IMR-90 (cell line): ENCODE measurements around the gene GLCCI1. TPM values are rescaled to one million over a fixed set of nuclear protein-coding genes. Genes with fewer than 3 reads are reported as not detected.

Experiments used
- ATAC-seq: fragments of 200-7000 bp; cut with Tn5 transposase; 2 replicates; pipeline ENCODE4 v1.9.1; 2020; ENCODE audit warnings: low read depth, mild to moderate bottlenecking, moderate library complexity
- BruUV-seq: library from RNA; stranded (reverse); fragments of 400-500 nt; replicated peaks from 2 replicates; lab custom pipeline; 2021; lab: Mats Ljungman, UMichigan
- CTCF ChIA-PET: fragments of 300-600 bp; formaldehyde crosslinking; extraction: SDS; loops from one replicate; lab custom pipeline; 2021; ENCODE audit warnings: antibody characterized with exemption; lab: Yijun Ruan, JAX
- POLR2A ChIA-PET: fragments of 300-600 bp; sonication (Branson Sonifier 250); formaldehyde crosslinking; loops from one replicate; lab custom pipeline; 2022; ENCODE audit warnings: antibody characterized with exemption; ENCODE audit not compliant: unreplicated experiment; lab: Charles Lee
- DNase-seq: peaks from one replicate; pipeline ENCODE4 v3.0.0; 2013
- H2AFZ ChIP-seq: replicated peaks from 2 replicates; pipeline ENCODE3; 2013; ENCODE audit warnings: low read length, mild to moderate bottlenecking; ENCODE audit not compliant: poor library complexity
- H2AK5ac ChIP-seq: 2 replicates; pipeline ENCODE4 v1.6.1; 2013; ENCODE audit warnings: low read depth, low read length, inconsistent platforms
- H2AK9ac ChIP-seq: replicated peaks from 2 replicates; pipeline ENCODE3; 2013; ENCODE audit warnings: mild to moderate bottlenecking, low read depth, low read length, moderate library complexity; ENCODE audit not compliant: poor library complexity
- H2BK120ac ChIP-seq: 2 replicates; pipeline ENCODE4 v1.6.1; 2013; ENCODE audit warnings: low read depth, low read length, inconsistent platforms
- H2BK15ac ChIP-seq: 3 replicates; pipeline ENCODE4 v1.6.1; 2013; ENCODE audit warnings: low read depth, low read length, inconsistent platforms
- H2BK20ac ChIP-seq: 2 replicates; pipeline ENCODE4 v1.6.1; 2013; ENCODE audit warnings: low read depth, mild to moderate bottlenecking, inconsistent platforms, low read length, moderate library complexity
- H2BK5ac ChIP-seq: 2 replicates; pipeline ENCODE4 v1.6.1; 2013; ENCODE audit warnings: mild to moderate bottlenecking, low read depth, low read length, inconsistent platforms; ENCODE audit not compliant: poor library complexity, severe bottlenecking
- H3K14ac ChIP-seq: replicated peaks from 2 replicates; pipeline ENCODE4 v1.6.1; 2013; ENCODE audit warnings: low read depth, low read length, inconsistent platforms
- H3K18ac ChIP-seq: 2 replicates; pipeline ENCODE4 v1.6.1; 2013; ENCODE audit warnings: low read depth, low read length, control low read depth
- H3K23ac ChIP-seq: 2 replicates; pipeline ENCODE4 v1.6.1; 2013; ENCODE audit warnings: low read depth, low read length, inconsistent platforms
- H3K27ac ChIP-seq: 2 replicates; pipeline ENCODE4 v1.5.1; 2013; ENCODE audit warnings: mild to moderate bottlenecking, control low read depth, low read length; ENCODE audit not compliant: insufficient read depth
- H3K27me3 ChIP-seq: 2 replicates; pipeline ENCODE4 v1.6.1; 2013; ENCODE audit warnings: low read length; ENCODE audit not compliant: control insufficient read depth, insufficient read depth
- H3K36me3 ChIP-seq: 2 replicates; pipeline ENCODE4 v1.6.1; 2013; ENCODE audit warnings: low read length, mixed read lengths; ENCODE audit not compliant: control insufficient read depth, insufficient read depth
- H3K4ac ChIP-seq: 2 replicates; pipeline ENCODE4 v1.6.1; 2013; ENCODE audit warnings: low read depth, low read length, inconsistent platforms
- H3K4me1 ChIP-seq: 2 replicates; pipeline ENCODE4 v1.6.1; 2013; ENCODE audit warnings: low read length, mixed read lengths; ENCODE audit not compliant: control insufficient read depth, insufficient read depth
- H3K4me2 ChIP-seq: 2 replicates; pipeline ENCODE4 v1.6.1; 2013; ENCODE audit warnings: low read depth, mild to moderate bottlenecking, control low read depth, low read length, moderate library complexity
- H3K4me3 ChIP-seq: 2 replicates; pipeline ENCODE4 v1.5.1; 2013; ENCODE audit warnings: low read depth, mild to moderate bottlenecking, control low read depth, low read length, moderate library complexity; ENCODE audit not compliant: insufficient read depth
- H3K56ac ChIP-seq: 2 replicates; pipeline ENCODE4 v1.6.1; 2013; ENCODE audit warnings: low read length, inconsistent platforms; ENCODE audit not compliant: insufficient read depth; ENCODE audit errors: extremely low read depth
- H3K79me1 ChIP-seq, 2 experiments: 2 replicates each; pipeline ENCODE4 v1.6.1; 2013; ENCODE audit warnings: low read length in 2 of 2, inconsistent platforms in 1 of 2, low read depth in 1 of 2
- H3K9ac ChIP-seq: 2 replicates; pipeline ENCODE4 v1.6.1; 2013; ENCODE audit warnings: low read depth, low read length, control low read depth
- H3K9me1 ChIP-seq: 2 replicates; pipeline ENCODE4 v1.6.1; 2013; ENCODE audit warnings: low read length, inconsistent platforms; ENCODE audit not compliant: insufficient read depth
- H3K9me3 ChIP-seq: 2 replicates; pipeline ENCODE4 v1.6.1; 2013; ENCODE audit warnings: low read length; ENCODE audit not compliant: control insufficient read depth, insufficient read depth
- H4K20me1 ChIP-seq: 2 replicates; pipeline ENCODE4 v1.6.1; 2013; ENCODE audit warnings: low read length, inconsistent platforms; ENCODE audit not compliant: insufficient read depth
- H4K5ac ChIP-seq: 2 replicates; pipeline ENCODE4 v1.6.1; 2013; ENCODE audit warnings: mild to moderate bottlenecking, low read depth, low read length, control low read depth
- H4K8ac ChIP-seq, 2 experiments: 2 replicates each; pipeline ENCODE4 v1.6.1; 2013; ENCODE audit warnings: low read depth in 2 of 2, low read length in 2 of 2, control low read depth in 1 of 2, inconsistent platforms in 1 of 2
- H4K91ac ChIP-seq: 2 replicates; pipeline ENCODE4 v1.6.1; 2013; ENCODE audit warnings: low read depth, low read length, inconsistent platforms; ENCODE audit not compliant: insufficient read depth
- MAZ ChIP-seq: IDR thresholded peaks from 2 replicates; pipeline ENCODE4 v1.6.1; 2012; ENCODE audit warnings: low read depth, mild to moderate bottlenecking, low read length, improper control_type of control experiment, moderate library complexity, borderline replicate concordance
- NFE2L2 ChIP-seq: fragments of 150-350 bp; IDR thresholded peaks from 2 replicates; pipeline ENCODE4 v1.6.1; 2016; ENCODE audit warnings: low read depth, mild to moderate bottlenecking, low read length
- RCOR1 ChIP-seq: IDR thresholded peaks from 2 replicates; pipeline ENCODE4 v1.6.1; 2012; ENCODE audit warnings: mild to moderate bottlenecking, low read length, improper control_type of control experiment; ENCODE audit not compliant: insufficient replicate concordance
- WGBS, 2 experiments: methylation state at CpG; one replicate each; pipeline versions ENCODE4 v1.1.5 to v1.1.7; 2013; ENCODE audit warnings: missing lambda C conversion rate in 2 of 2; ENCODE audit not compliant: insufficient read length in 1 of 2; ENCODE audit errors: extremely low coverage in 2 of 2; 5-methylcytosine and 5-hydroxymethylcytosine counted together
- dilution Hi-C: fragments of 300-500 bp; cut with HindIII; formaldehyde crosslinking; loops from one replicate; pipeline ENCODE4 v1.14.3; 2018; ENCODE audit warnings: low sequenced_read_pairs; ENCODE audit not compliant: unreplicated experiment
- in situ Hi-C: fragments of 300-500 bp; cut with MboI; formaldehyde crosslinking; loops from 3 replicates; pipeline ENCODE4 v1.14.3; 2019; ENCODE audit warnings: low sequenced_read_pairs, inconsistent platforms, mixed read lengths
- intact Hi-C: fragments of 100-400 bp; cut with micrococcal nuclease; formaldehyde crosslinking; loops from 2 replicates; pipeline ENCODE4 v1.10.0; 2022
- polyA plus RNA-seq, 3 experiments: library from polyadenylated mRNA; depleted of rRNA; stranded (reverse); fragments of >200 nt; gene quantifications; 2 replicates each; pipeline ENCODE4 v1.2.3, GENCODE V29; 2012; ENCODE audit warnings: low replicate concordance in 1 of 3
- total RNA-seq: library from RNA; depleted of rRNA; stranded (reverse); fragments of >200 nt; gene quantifications from 2 replicates; pipeline ENCODE4 v1.2.3, GENCODE V29; 2012
- TF ChIP-seq, protein P1 (sequence below): fragments of 150-350 bp; IDR thresholded peaks from 2 replicates; pipeline ENCODE4 v1.6.1; 2017; ENCODE audit warnings: mild to moderate bottlenecking, antibody characterized with exemption, low read length, low read depth
- TF ChIP-seq, protein P2 (sequence below): conservative IDR thresholded peaks from 2 replicates; pipeline ENCODE4 v1.5.1; 2012; ENCODE audit warnings: mild to moderate bottlenecking, low read depth, low read length, improper control_type of control experiment
- TF ChIP-seq, protein P3 (sequence below): fragments of 150-350 bp; IDR thresholded peaks from 2 replicates; pipeline ENCODE4 v1.6.1; 2016; ENCODE audit warnings: low read depth, mild to moderate bottlenecking, low read length, moderate library complexity, borderline replicate concordance

The GLCCI1 gene
- total and polyA plus RNA-seq, 2 of the 4 experiments (the other 2 are of a cell fraction) = 4.1 to 6.2 TPM

DNA sequence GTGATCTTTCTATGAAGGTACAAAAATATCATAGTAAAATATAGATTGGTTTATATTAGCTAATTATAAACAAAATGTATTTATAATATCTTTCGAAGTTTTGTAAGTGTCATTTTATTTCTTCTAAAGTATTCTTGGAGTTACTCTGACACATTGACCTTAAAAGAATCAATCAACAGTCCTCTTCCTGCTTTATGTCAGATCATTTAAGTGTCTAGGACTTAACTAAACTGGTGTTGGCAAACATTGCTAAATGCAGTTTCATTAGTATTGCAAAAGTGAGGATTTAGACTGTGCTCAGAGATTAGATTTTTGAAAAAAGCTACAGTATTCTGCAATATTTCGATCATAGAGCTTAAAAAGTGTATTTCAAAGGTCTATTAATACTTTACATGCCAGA, 10.3 kb downstream of the GLCCI1 start:
- Histone ChIP-seq H4K8ac (no peak overlapping the region), H3K9me1 (no peaks in the 10 kb centered on the region), H3K4ac (no peak overlapping the region), H3K9ac (no peak overlapping the region), H4K91ac (no peak overlapping the region), H2AK5ac (no peak overlapping the region), H3K79me1 (peaks cover 16 to 37% of the 10 kb centered on the region in 2 experiments; a peak in 3 of 4 replicates), H3K4me3 (no peak overlapping the region), H3K4me2 (no peak overlapping the region), H2BK5ac (no peak overlapping the region), H2BK20ac (no peak overlapping the region), H3K27me3 (no peaks in the 10 kb centered on the region), H3K23ac (no peak overlapping the region), H2BK120ac (no peak overlapping the region), H3K56ac (no peak overlapping the region), H3K27ac (no peak overlapping the region), H3K4me1 (no peaks in the 10 kb centered on the region; the same call in 1 of the 2 replicates), H3K9me3 (no peaks in the 10 kb centered on the region), H2AK9ac (no peak overlapping the region), H3K14ac (no peak overlapping the region), H3K18ac (no peak overlapping the region), H3K36me3 (no peaks in the 10 kb centered on the region), H4K20me1 (peaks cover 4% of the 10 kb centered on the region; the same call in 1 of the 2 replicates), H4K5ac (no peak overlapping the region), H2AFZ (no peak overlapping the region), H2BK15ac (no peak overlapping the region)
- CTCF ChIA-PET = no interaction called here
- no peak for ATAC-seq
- in situ Hi-C loops = loop anchor here (10.0 kb wide), 1 partner anchor 294 kb away; no protein-coding TSS in a partner anchor
- no CpG with 5 or more reads among the region's 2 CpGs for whole genome bisulfite sequencing, 2 experiments
- dilution Hi-C loops = no loop called here
- no peak for DNase-seq
- TF ChIP-seq, protein P1, sequence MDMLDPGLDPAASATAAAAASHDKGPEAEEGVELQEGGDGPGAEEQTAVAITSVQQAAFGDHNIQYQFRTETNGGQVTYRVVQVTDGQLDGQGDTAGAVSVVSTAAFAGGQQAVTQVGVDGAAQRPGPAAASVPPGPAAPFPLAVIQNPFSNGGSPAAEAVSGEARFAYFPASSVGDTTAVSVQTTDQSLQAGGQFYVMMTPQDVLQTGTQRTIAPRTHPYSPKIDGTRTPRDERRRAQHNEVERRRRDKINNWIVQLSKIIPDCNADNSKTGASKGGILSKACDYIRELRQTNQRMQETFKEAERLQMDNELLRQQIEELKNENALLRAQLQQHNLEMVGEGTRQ = no peak
- TF ChIP-seq RCOR1 (no peak), NFE2L2 (no peak), MAZ (no peak)
- TF ChIP-seq, protein P2, sequence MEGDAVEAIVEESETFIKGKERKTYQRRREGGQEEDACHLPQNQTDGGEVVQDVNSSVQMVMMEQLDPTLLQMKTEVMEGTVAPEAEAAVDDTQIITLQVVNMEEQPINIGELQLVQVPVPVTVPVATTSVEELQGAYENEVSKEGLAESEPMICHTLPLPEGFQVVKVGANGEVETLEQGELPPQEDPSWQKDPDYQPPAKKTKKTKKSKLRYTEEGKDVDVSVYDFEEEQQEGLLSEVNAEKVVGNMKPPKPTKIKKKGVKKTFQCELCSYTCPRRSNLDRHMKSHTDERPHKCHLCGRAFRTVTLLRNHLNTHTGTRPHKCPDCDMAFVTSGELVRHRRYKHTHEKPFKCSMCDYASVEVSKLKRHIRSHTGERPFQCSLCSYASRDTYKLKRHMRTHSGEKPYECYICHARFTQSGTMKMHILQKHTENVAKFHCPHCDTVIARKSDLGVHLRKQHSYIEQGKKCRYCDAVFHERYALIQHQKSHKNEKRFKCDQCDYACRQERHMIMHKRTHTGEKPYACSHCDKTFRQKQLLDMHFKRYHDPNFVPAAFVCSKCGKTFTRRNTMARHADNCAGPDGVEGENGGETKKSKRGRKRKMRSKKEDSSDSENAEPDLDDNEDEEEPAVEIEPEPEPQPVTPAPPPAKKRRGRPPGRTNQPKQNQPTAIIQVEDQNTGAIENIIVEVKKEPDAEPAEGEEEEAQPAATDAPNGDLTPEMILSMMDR = no peak
- TF ChIP-seq, protein P3, sequence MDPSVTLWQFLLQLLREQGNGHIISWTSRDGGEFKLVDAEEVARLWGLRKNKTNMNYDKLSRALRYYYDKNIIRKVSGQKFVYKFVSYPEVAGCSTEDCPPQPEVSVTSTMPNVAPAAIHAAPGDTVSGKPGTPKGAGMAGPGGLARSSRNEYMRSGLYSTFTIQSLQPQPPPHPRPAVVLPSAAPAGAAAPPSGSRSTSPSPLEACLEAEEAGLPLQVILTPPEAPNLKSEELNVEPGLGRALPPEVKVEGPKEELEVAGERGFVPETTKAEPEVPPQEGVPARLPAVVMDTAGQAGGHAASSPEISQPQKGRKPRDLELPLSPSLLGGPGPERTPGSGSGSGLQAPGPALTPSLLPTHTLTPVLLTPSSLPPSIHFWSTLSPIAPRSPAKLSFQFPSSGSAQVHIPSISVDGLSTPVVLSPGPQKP = no peak
- intact Hi-C loops = no loop called here
- POLR2A ChIA-PET = no interaction called here
- BruUV-seq = no TSS peak
